ENCODE measurements around the gene TNFRSF25.

GRCh38 chr1:6511561-6512244 lies 45.7 kb upstream of the TNFRSF25 start:
- no peak for TF ChIP-seq CTCF (conservative IDR thresholded peaks at IDR 0.05 in 1 of 2, IDR thresholded peaks at IDR 0.05 in 1 of 2; ENCODE audit: low read depth in 1 of 2, low read length in 2 of 2)
- no peak for TF ChIP-seq EZH2 (IDR thresholded peaks at IDR 0.05; ENCODE audit: low read length, missing control alignments)

Measured in fibroblast of lung (primary cell).